NCI-H69 (cell line): ENCODE results near the gene MICU1.
"Not testable (repeated sequence)": the region's sequence is repeated elsewhere in the genome, so short reads cannot be mapped to it uniquely, and the experiment has no call there.

Source experiments
- DNase-seq: peaks from one replicate; lab custom pipeline; 2025; lab: John Stamatoyannopoulos, UW

Gene MICU1

DNA sequence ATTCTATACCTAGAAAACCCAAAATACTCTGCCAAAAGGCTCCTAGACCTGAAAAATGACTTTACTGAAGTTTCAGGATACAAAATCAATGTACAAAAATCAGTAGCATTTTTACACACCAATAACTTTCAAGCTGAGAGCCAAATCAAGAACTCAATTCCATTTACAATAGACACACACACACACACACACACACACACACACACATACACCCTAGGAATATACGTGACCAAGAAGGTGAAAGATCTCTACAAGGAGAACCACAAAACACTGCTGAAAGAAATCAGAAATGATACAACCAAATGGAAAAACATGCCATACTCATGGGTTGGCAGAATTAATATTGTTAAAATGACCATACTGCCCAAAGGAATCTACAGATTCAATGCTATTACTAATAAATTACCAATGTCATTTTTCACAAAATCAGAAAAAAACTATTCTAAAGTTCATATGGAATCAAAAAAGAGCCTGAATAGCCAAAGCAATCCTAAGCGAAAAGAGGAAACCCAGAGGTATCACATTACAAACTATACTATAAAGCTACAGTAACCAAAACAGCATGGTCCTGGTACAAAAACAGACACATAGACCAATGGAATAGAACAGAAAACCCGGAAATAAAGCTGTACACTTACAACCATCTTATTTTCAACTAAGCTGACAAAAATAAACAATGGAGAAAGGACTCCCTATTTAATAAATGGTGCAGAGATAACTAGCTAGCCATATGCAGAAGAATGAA is 122.0 kb downstream of the MICU1 start:
- DNase-seq = no peak

- no peak for DNase-seq
Measured at GRCh38 chr10:72503241-72503640, 122.6 kb downstream of the MICU1 start.

GRCh38 chr10:72502581-72502980 is 123.3 kb downstream of the MICU1 start:
- DNase-seq = no peak

DNA sequence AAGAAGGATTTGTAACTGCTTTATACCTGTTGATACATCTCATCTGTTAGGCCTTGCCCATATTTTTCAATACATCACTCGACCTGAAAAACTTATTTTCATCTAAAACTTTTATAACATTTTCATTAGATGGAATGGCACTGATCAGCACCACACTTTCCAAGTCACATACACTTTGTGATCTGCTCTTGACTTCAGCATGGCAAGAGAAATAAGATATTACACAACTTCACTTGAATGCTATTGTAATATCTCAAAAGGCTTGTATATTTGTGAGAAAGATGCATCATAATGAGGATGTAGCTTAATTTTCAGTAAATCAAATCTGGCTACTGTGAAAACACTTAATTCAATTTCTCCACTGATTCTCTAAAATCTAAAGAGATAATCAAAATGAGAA is 126.2 kb downstream of the MICU1 start:
- no peak for DNase-seq

GRCh38 chr10:72490951-72491350 is 134.9 kb downstream of the MICU1 start:
- DNase-seq = no peak

DNA sequence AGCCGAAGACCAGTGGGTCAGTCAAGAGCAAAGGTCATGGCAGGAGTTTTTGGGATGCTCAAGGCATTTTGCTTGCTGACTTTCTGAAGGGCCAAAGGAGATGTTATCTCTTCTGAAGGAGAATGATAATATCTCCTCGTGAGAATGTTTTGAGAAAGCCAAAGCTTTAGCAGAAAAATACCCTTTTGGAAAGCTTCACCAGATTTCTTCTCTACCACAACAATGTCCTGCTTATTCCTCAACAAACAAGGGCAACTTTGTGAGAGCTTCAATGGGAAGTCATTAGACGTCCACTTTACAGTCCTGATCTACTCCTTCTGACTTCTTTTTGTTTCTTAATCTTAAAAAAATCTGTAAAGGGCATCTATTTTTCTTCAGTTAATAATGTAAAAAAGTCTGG is 138.4 kb downstream of the MICU1 start:
- DNase-seq = no peak

GRCh38 chr10:72487116-72487515 is 138.8 kb downstream of the MICU1 start:
- DNase-seq = no peak

- DNase-seq = no peak
Measured at GRCh38 chr10:72485701-72486100, 140.2 kb downstream of the MICU1 start.

GRCh38 chr10:72484521-72484920 is 141.4 kb downstream of the MICU1 start:
- DNase-seq = no peak

DNA sequence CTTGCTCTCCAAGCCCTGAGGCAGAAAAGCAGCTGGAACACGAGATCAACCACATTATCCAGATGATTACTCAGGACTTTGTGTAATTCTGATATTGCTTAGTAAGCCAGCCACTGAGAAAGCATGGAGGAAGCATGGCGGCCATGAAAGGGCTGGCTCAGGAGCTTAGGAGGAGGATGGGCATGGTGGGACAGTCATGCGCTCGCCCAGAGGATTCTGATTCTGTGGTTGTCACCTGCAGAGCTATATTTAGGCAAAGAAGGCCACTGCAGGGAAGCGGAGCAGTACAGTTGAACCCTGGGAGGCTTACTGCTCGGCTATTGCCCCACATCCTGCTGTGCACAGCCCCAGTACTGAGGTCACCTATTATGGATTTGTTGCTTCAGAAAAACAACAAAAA is 142.4 kb downstream of the MICU1 start:
- DNase-seq = no peak

DNA sequence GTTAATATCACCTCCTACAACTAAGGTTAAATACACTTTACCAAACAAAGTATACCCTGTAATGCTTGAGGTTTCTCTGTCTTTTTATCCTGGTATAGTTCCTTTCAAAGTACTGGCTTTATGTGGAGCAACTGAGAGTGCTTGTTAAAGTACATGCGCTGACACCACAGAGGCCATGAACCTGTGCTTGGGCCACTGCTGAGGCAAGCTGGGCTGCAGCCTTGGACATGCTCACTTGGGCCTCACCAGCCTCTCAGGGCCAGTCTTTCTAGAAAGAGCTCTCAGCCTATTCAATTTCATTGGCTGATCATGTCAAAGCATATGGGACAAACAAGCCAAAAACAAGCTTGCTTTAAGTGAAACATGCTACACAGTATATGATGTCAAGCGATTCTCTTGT is 145.0 kb downstream of the MICU1 start:
- no peak for DNase-seq

- DNase-seq = no peak
Measured at GRCh38 chr10:72477463-72477862, 148.4 kb downstream of the MICU1 start.

DNA sequence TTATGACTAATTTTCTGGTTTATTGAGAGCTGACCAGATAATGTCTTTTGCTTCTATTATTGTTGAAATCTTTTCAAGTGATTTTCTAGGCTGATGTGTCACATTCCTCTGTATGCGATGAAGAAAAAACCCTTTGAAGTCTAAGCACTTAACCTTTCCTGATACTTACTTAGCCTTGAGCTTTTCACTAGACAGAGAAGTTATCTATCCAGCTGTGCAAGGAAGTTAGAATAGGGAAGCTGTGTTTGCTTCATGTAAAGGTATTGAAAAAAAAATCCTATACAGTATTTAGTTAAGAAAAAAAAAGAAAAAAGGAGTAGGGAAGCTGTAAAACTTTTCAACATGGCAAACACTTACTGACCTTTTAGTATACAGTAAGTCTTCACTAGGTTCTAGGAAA is 153.6 kb downstream of the MICU1 start:
- no peak for DNase-seq

DNA sequence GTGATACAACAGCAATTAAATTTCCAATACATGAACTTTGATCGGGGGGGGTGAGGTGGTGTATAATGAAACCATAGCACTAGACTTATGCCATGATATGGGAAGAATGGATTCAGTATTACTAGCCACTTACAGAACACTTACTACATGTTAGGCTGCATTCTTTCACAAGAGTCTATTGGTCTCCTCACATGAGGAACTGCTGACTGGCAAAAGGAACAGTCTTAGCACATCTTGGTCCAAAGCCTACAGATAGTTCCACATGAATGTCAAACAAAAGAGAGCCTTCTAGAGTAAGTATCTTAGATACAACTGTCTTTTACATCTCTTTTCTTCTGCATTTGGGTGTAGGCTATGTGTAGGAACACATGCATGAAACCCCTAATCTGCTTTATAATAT is 155.2 kb downstream of the MICU1 start:
- no peak for DNase-seq

DNA sequence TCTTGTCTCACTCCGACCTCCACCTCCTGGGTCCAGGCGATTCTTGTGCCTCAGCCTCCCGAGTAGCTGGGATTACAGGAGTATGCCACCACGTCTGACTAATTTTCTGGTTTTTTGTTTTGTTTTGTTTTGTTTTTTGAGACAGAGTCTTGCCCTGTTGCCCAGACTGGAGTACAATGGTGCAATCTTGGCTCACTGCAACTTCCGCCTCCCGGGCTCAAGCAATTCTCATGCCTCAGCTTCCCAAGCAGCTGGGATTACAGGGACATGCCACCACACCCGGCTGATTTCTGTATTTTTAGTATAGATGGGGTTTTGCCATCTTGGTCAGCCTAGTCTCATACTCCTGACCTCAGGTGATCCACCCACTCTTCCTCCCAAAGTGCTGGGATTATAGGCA is 158.8 kb downstream of the MICU1 start:
- DNase-seq = not testable (repeated sequence)

DNA sequence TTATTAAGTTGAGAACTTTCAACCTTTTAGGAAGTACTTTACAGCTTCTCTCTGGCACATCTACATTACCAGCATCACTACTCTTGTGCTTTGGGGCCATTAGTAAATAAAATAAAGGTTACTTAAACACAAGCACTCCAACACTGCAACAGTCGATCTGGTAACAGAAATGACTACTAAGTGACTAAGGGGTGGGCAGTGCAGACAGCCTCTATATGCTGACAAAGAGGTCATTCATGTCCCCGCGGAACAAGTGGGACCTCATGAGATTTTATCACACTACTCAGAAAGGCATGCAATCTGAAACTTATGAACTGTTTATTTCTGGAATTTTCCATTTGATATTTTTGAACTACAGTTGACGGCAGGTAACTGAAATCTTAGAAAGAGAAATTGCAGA is 159.9 kb downstream of the MICU1 start:
- DNase-seq = no peak

- no peak for DNase-seq
Measured at GRCh38 chr10:72464438-72464837, 161.4 kb downstream of the MICU1 start.

GRCh38 chr10:72462261-72462660 is 163.6 kb downstream of the MICU1 start:
- DNase-seq = no peak

DNA sequence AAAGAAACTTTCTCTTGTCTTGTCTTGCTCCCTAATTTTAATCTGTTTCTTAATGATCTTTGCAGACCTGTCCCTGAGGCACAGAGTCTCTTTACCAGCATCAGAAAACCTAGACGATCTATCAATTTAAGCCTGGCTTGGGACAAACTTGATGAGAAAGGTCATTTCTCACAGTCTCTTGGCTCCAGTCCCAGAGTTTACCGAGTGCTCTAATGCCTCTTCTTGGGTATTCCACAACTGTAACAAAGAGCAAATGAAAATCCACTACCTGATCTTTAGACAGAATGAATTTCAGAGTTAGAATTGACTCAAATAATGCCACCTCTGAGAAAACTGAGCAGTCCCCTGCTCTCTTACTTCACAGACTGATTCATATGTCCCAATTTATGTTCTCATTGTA is 164.8 kb downstream of the MICU1 start:
- peak; percentile 12 for DNase-seq

DNA sequence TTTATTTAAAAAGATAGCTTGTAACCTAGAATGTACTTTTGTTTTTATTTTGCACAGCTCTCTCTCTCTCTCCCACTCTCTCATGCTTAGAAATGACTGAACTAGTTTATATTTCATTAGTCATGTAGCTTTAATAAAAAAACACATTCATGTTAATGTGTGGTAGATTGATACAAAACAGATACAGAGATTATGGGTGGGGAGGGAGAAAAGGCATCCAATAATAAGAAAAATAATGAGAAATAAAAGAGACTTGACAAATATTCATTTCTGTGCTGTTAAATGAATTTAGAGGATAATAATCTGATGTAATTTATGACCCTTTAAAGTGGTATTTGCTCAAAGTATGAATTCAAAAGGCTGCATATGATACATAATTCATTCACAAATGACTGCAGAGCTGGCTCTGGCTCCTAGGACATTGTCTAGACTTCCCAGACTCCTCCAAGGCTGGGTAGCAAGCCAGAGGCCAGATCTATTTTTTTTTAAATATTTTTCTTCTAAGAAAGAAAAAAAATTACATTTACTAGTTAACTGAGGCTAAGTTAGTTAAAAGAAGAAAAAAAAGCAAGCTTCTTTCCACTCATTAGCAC is 165.5 kb downstream of the MICU1 start:
- peak; percentile 2 for DNase-seq

- no peak for DNase-seq
Measured at GRCh38 chr10:72459301-72459700, 166.6 kb downstream of the MICU1 start.

GRCh38 chr10:72455889-72456595 is 169.8 kb downstream of the MICU1 start:
- no peak for DNase-seq

DNA sequence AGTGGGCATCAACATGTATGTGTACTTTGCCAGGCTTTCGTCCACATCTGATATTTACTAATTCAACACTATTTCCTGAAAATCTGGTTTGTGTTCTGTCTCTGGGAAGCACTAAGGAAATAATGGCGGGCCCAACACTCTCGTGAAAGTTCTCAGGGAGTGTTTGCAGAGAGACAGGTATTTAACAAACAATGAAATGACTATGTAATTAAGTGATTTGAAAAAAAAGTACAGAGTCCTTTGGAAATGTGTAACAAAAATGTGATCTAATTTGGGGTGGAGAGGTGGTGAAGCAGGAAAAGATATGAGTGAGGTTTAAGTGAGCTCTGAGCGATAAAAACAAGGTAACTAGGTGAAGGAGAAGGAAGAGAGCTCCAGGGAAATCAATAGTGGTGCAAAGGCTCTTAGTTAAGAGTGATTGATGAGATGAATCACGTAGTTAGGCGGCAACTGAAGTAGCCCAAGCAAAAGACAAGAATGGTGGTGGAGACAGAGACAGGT is 175.9 kb downstream of the MICU1 start:
- peak; percentile 27 for DNase-seq
